Peyer's patch (tissue), 4 donors: ENCODE data around the gene IMMP2L. TPM values are rescaled to one million over a fixed set of nuclear protein-coding genes. Genes with fewer than 3 reads are reported as not detected.

Experiments used
- DNase-seq, 3 donors: peaks; one replicate each; pipeline ENCODE4 v3.0.0-alpha.2; 2017 to 2019
- H3K27ac ChIP-seq, 4 donors: fragments of 200-600 bp; sonication (generic); one replicate each; pipeline ENCODE4 v1.5.1; 2016 to 2019
- H3K27me3 ChIP-seq, 2 donors: fragments of 200-600 bp; sonication (generic); one replicate each; pipeline ENCODE4 v1.5.1; 2019
- H3K36me3 ChIP-seq, 3 donors: fragments of 200-600 bp; sonication (generic); one replicate each; pipeline ENCODE4 v1.5.1; 2016 to 2019
- H3K4me1 ChIP-seq, 4 donors: fragments of 200-600 bp; sonication (generic); one replicate each; pipeline ENCODE4 v1.5.1; 2016 to 2019
- H3K4me3 ChIP-seq, 4 donors: fragments of 200-600 bp; sonication (generic); 1 replicate in 3 of 4; 2 replicates in 1 of 4; pipeline ENCODE4 v1.5.1; 2016 to 2019; ENCODE audit warnings: mild to moderate bottlenecking in 1 of 4
- H3K9me3 ChIP-seq, 4 donors: fragments of 200-600 bp; sonication (generic); one replicate each; pipeline ENCODE4 v1.5.1; 2016 to 2019; ENCODE audit warnings: mild to moderate bottlenecking in 1 of 4
- CTCF ChIP-seq, 6 experiments: fragments of 450-650 bp in 4 of 6; fragments of 200-600 bp in 2 of 6; sonication (generic) in 1 of 6; IDR thresholded peaks; one replicate each; pipeline ENCODE4 v1.5.1; 2017 to 2019; ENCODE audit warnings: antibody characterized with exemption in 6 of 6, mild to moderate bottlenecking in 3 of 6, moderate library complexity in 1 of 6
- POLR2A ChIP-seq, 2 donors: fragments of 450-650 bp; IDR thresholded peaks; one replicate each; pipeline ENCODE4 v1.5.1; 2017; ENCODE audit warnings: antibody characterized with exemption in 2 of 2, mild to moderate bottlenecking in 2 of 2, moderate library complexity in 2 of 2
- total RNA-seq, 4 donors: library from RNA; depleted of rRNA; stranded (reverse); fragments of >200 nt; gene quantifications; one replicate each; pipeline ENCODE4 v1.1.0, GENCODE V29; 2016

The IMMP2L gene
- total RNA-seq, 4 donors from 2014 or later: 5.1 to 16.5 (median 10.9) TPM

GRCh38 chr7:111498391-111499007 is 63.8 kb downstream of the IMMP2L start:
- no peaks in the 10 kb centered on the region for H3K9me3 ChIP-seq
- H3K4me1 ChIP-seq: no peaks in the 10 kb centered on the region
- H3K4me3 ChIP-seq: no peak overlapping the region
- H3K36me3 ChIP-seq: no peaks in the 10 kb centered on the region
- no peak overlapping the region for H3K27ac ChIP-seq
- no peaks in the 10 kb centered on the region for H3K27me3 ChIP-seq
- TF ChIP-seq CTCF (IDR thresholded peaks at IDR 0.05) (no peak), POLR2A (IDR thresholded peaks at IDR 0.05) (no peak)
- DNase-seq: no peak

- Histone ChIP-seq H3K36me3 (no peaks in the 10 kb centered on the region), H3K27ac (no peak overlapping the region), H3K27me3 (no peaks in the 10 kb centered on the region), H3K4me3 (no peak overlapping the region), H3K9me3 (no peaks in the 10 kb centered on the region), H3K4me1 (no peaks in the 10 kb centered on the region)
- no peak for DNase-seq
- no peak for TF ChIP-seq POLR2A (IDR thresholded peaks at IDR 0.05)
- TF ChIP-seq CTCF (IDR thresholded peaks at IDR 0.05): no peak
These were observed 67.0 kb downstream of the IMMP2L start for GRCh38 chr7:111495173-111495810.

- no peaks in the 10 kb centered on the region for H3K36me3 ChIP-seq
- H3K4me1 ChIP-seq: no peaks in the 10 kb centered on the region
- H3K9me3 ChIP-seq: no peaks in the 10 kb centered on the region
- TF ChIP-seq POLR2A (IDR thresholded peaks at IDR 0.05) (no peak), CTCF (IDR thresholded peaks at IDR 0.05) (no peak)
- no peak overlapping the region for H3K27ac ChIP-seq
- DNase-seq: no peak
- no peaks in the 10 kb centered on the region for H3K27me3 ChIP-seq
- H3K4me3 ChIP-seq: no peak overlapping the region
These were observed 70.1 kb downstream of the IMMP2L start for GRCh38 chr7:111492234-111492633.

- no peak overlapping the region for H3K27ac ChIP-seq
- H3K4me3 ChIP-seq: no peak overlapping the region
- no peaks in the 10 kb centered on the region for H3K36me3 ChIP-seq
- no peaks in the 10 kb centered on the region for H3K4me1 ChIP-seq
- TF ChIP-seq POLR2A (IDR thresholded peaks at IDR 0.05) (no peak), CTCF (IDR thresholded peaks at IDR 0.05) (peak in 5 of 6 experiments; percentile 47 to 80 (median 69))
- DNase-seq: no peak
- H3K9me3 ChIP-seq: no peaks in the 10 kb centered on the region
- H3K27me3 ChIP-seq: no peaks in the 10 kb centered on the region
These were observed 75.7 kb downstream of the IMMP2L start for GRCh38 chr7:111486472-111487142.

GRCh38 chr7:111485701-111486380 is 76.5 kb downstream of the IMMP2L start:
- H3K27ac ChIP-seq: no peak overlapping the region
- H3K27me3 ChIP-seq: no peaks in the 10 kb centered on the region
- no peaks in the 10 kb centered on the region for H3K4me1 ChIP-seq
- no peaks in the 10 kb centered on the region for H3K36me3 ChIP-seq
- TF ChIP-seq POLR2A (IDR thresholded peaks at IDR 0.05): no peak
- TF ChIP-seq CTCF (IDR thresholded peaks at IDR 0.05): no peak
- H3K9me3 ChIP-seq: no peaks in the 10 kb centered on the region
- no peak for DNase-seq
- no peak overlapping the region for H3K4me3 ChIP-seq
